HG03095 (cell line): ENCODE data around the gene P2RX6.
"Not testable (repeated sequence)": the region's sequence is repeated elsewhere in the genome, so short reads cannot be mapped to it uniquely, and the experiment has no call there.

Experiments
- ATAC-seq: cut with Tn5 transposase; IDR thresholded peaks from one replicate; pipeline ENCODE4 v1.9.1; 2021; ENCODE audit warnings: moderate library complexity; ENCODE audit not compliant: unreplicated experiment

P2RX6 gene

DNA sequence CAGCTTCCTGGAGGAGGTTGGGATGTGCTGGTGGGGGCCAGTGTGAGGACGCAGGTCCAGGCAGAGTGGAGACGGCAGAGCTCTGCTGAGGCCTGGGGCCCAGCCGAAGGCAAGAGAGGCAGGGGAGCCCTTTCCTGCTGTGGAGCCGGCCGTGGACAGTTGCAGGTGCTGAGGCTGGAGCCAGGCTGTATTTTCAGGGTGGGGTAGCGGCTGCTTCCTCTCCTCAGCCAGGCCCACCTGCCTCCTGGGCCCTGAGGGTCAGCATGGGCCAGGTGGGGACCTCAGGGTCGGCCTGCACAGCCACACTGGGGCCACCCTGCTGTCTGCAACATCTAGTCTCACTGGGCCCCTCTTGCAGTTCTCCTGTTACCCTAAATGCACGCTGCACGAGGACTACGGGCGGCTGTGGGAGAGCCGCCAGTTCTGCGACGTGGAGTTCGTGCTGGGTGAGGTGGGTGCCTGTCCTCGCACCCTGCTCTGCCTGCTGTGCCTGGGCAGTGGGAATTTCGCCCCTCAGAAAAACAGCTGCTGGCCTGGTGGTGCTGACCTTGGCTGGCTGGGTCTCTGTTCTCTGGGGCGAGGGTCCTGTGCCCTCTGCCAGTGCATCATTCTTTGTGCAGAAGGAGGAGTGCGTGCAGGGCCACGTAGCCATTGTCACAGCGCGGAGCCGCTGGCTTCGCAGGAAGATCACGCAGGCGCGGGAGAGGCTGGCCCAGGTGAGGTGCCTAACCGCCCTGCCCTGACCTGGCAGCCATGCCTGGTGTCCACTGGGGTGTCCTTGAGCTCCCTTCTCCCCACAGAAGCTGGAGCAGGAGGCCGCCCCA is 21.4 kb upstream of the P2RX6 start:
- no peak for ATAC-seq

DNA sequence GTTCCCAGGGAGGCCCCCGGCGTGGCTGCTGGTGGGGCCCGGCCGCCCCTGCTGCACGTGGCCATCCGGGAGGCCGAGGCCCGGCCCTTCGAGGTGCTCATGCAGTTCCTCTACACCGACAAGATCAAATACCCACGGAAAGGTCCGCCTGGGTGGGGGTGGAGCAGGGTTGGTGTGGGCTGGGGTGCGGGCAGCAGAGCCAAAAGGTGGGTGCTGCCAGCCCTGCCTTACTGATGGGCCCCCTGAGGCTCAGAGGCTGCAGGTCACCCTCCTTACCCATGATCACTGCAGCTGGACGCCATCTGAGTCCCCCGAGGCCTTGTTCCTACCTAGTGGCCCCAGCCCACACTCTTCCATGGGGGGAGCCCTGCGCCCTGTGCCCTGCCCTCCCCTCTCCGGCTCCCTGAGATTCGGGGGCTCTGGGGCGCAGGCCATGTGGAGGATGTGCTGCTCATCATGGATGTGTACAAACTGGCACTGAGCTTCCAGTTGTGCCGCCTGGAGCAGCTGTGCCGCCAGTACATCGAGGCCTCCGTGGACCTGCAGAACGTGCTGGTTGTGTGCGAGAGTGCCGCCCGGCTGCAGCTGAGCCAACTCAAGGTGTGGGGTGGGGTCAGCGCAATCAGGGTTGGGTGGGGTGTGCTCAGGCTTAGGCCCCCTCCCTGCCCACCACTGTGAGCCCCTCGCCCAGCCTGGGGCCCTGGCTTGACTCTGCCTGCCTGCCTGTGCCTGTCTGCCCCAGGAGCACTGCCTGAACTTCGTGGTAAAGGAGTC is 20.6 kb upstream of the P2RX6 start:
- no peak for ATAC-seq

DNA sequence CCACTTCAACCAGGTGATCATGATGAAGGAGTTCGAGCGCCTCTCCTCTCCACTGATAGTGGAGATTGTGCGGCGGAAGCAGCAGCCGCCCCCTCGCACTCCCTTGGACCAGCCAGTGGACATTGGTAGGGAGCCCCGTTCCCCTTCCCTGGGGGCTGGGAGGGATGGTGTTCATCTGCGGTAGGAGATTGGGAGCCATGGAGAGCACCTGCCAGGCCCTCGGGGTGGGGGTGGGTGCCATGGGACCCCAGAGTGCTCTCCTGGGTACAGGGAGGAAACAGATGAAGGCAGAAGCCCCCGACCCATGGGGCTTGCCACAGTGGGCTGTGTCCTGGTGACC is 20.1 kb upstream of the P2RX6 start:
- ATAC-seq: no peak

DNA sequence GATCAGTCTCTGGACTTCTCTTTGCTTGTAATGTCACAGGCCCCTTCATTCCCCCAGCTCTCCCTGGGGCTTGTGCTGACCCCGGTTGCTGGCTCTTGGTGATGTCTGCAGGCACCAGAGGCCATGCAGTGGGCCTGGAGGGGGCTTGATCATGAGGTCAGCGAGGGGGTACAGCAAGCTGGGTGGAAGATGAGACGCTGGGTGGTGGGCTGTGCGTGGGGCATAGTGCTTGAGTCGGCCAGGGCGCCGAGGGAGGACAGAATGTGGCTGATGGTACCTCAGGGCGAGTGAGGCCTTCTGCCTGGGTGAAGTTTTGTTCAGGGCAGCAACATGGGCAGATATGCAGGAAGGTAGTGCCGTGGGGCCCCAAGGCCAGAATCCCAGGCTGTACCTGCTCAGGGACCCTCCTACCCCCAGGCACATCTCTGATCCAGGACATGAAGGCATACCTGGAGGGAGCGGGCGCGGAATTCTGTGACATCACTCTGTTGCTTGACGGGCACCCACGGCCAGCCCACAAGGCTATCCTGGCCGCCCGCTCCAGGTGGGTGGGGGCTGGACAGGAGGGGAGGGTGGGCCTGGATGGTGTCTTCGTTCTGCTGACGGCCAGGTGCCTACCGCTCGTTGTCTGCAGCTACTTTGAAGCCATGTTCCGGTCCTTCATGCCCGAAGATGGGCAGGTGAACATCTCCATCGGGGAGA is 19.5 kb upstream of the P2RX6 start:
- ATAC-seq: no peak

DNA sequence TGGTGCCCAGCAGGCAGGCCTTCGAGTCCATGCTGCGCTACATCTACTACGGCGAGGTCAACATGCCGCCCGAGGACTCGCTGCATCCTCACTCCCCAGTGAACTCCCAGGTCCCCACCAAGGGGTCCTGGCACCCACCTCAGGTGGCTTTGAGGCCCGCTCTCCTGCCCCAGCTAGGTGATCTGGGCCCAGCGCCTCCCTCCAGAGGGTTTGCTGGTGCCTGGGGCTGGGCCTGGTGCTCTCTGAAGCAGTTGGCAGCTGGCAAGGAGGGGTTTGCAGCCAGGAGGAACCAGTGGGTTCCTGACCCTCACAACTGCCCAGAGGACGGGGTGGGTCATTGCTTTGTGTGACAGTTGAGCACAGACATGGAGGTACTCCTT is 18.9 kb upstream of the P2RX6 start:
- ATAC-seq: no peak

DNA sequence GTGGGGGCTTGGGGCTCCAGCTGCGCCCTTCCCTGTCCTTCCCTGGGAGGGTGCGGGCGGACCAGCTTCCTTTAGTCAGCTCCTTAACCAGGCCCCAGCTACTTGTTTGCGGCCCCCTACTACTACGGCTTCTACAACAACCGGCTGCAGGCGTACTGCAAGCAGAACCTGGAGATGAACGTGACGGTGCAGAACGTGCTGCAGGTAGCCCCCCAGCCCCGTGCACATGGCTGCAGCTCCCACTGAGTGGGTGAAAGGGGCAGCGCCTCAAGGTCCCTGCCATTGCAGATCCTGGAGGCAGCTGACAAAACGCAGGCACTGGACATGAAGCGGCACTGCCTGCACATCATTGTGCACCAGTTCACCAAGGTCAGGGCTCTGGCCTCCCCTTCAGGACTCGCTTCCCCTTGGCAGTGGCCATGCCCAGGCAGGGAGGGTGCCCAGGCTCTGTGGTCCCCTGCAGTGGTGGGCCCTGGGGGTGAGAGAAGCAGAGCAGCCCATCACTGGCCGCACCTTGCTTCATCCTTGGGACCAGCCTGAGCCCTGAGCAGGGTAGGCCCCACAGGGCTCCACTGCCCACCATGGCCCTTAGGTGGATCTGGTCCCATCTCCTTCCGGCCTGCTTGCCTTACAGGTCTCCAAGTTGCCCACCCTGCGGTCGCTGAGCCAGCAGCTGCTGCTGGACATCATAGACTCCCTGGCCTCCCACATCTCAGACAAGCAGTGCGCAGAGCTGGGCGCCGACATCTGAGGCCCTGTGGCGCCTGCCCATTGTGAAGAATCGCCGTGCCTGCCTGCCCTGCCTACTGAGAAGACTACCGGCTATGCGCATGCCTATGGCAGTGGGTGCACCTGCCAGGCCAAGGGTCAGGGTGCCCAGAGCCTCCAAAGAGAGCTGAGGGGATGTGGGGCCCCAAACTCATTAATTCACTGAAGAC is 18.1 kb upstream of the P2RX6 start:
- no peak for ATAC-seq

DNA sequence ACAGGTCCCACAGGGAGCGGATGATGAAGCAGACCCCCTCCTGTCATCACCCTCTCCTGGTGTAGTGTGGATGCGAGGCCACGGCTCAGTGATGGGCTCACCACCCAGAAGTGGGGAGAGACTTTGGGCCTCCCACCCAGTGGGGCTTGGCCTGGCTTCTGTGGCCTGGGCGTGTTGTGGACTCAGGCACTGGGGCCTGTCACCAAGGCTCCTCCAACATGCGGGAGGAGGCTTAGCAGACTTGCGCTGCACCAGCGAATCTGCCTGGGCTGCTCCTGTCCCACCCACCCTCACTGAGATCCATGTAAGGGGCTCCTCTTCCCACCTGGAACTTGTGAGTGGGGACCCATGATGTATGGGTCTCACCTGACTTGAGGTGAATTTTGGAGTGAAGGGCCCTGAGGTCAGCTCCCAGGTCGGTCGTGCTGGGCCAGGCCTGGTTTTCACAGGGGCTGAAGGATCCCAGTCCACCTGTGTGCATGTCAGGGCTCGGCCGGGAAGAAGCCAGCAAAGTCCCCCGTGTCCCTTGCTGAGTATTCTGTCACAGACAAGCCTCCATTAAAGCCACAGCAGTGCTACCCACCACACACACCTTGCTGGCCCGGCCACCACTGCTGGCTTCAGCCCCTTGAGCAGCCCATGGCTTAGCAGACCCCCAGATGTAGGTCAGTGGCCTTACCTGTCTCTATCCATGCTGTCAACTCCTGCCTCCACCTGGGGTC is 17.3 kb upstream of the P2RX6 start:
- no peak for ATAC-seq

DNA sequence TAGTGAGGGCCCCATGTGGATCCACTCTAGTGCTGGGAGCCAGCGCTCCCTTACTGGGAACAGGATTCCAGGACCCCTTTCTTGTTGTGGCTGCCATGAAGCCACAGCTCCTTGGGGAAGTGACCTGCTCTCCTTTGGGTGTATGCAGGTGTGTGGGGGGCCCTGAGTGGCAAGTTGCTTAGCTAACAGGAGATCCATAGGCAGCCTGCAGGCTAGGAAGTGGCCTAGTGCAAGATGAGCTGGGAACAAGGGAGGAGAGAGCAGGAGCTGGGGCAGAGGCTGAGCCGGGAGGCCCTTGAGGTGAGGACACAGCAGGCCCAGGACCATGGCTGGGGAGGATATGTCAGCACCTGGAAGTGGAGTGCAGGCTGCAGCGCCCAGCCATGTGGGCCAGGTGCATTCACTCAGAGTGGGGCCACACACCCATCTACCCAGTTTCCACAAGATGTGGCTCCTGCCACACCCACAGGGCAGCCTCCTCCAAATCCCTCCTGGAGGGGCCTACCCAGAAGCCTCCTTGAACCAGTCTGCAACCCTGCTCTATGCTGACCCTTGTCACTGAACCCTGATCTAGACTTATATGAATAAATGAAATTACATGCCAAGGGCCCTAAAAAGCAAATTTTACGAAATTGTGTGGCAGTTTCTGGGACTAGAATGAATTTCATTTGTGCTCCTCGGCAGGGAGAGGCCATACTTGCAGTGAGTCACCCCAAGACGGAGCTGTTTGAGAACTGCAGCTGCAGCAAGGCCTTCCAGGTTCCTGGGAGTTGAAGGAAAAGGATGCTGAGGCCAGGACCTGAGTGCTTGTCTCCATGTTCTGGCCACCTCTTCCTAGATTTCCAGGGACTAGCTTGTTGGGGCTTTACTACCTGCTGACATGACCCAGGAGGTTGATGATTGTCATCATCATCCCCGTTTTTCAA is 16.3 kb upstream of the P2RX6 start:
- ATAC-seq: no peak

DNA sequence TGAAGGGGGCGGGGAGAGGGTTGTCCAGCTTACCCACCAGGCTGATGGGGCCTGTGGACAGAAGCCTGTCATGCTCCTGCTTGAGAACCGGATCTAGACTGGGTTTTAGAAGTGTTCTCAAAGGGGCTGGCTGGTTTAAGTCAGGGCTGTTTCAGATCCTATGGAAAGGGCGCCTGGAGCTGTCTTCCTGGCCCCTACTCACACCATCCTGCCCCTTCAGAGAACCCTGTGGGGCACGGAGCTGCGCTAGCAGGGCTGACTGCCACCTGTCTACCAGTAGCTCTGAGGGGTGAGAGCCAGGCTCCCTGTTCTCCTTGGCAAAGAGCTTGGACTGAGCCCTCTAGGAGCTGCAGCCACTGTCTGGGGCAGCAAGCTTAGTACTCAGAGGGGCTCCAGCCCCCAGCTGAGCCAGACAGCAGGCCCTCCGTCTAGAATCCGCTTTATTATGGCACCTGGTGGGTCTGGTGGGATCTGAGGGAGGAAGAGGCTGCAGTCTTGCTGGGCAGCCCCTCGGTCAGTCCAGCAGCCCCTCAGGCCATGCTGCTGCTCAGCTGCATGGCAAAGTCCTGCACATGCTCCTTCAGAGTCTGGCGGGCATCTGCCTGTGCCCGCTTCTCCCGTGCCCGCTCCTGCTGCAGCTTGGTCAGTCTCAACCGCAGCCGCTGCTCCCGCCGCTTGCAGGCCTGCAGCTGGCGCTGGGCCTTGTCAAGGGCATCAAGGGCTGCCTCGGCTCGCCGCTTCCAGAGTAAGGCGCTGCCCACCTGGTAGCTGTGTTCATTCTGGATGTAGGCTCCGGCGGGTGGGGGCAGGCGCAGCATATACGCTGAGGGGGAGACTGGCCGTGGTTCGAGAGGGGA is 15.4 kb upstream of the P2RX6 start:
- no peak for ATAC-seq

DNA sequence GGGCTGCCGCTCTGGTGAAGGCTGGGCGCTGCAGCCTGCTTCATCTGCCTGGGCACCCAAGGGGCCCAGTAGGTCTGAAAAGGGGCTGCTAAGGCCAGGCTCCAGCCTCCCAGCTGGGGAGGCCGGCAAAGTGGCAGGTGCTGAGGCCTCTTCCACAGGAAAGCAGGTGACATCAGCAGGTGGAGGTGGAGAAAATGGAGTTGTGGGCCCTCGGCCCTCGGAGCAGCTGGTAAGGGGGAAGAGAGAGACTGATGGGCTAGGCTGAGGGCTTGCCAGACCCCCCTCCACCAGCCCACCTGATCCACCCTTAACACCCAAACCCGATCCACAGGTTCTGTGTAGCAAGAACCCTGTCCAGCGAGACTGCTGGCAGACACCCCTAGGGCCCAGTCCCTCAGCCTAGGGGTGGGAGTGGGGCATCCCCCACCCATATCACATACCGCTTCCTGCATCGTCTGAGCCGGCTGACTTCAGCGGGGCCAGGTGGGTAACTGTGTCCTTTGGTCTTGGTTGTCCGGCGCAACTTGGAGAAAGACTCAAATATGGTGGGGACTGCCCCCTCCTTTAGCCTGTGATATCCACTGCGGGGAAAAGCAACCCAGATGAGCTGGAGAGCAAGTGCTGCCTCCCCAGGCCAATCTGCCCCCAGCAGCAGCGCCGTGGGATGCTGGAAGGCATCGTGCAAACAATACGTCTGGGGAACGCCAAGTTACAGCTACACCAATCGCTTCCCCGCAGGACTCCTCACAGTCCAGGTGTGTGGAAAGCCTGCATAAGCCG is 14.6 kb upstream of the P2RX6 start:
- no peak for ATAC-seq

DNA sequence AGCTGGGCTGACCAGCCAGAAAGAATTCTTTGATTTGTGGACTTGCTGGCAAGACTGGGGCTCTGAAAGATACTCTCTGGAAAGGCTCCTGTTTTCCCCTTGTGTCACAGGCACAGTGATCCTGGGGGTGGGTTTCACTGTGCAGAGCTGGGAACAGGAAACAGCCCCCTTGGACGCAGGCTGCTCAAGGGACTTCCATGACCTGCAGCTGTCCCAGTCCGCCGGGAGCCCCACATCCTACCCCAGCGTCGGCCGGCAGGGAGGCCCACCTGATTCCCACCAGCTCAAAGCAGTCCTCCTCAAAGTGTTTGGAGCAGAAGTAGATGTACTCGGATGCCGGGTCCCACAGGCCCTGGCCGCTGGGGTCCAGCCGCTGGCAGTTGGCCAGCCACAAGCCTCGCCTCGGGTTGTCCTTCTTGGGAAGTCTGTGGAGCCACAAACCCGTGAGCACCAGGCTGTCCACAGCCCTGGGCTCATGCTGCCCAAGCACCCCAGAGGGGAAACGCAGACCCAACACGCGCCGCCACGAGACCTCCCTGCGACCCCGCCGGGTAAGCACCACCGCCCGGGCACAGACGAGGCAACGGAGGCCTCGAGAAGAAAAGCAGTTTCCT is 13.9 kb upstream of the P2RX6 start:
- no peak for ATAC-seq

DNA sequence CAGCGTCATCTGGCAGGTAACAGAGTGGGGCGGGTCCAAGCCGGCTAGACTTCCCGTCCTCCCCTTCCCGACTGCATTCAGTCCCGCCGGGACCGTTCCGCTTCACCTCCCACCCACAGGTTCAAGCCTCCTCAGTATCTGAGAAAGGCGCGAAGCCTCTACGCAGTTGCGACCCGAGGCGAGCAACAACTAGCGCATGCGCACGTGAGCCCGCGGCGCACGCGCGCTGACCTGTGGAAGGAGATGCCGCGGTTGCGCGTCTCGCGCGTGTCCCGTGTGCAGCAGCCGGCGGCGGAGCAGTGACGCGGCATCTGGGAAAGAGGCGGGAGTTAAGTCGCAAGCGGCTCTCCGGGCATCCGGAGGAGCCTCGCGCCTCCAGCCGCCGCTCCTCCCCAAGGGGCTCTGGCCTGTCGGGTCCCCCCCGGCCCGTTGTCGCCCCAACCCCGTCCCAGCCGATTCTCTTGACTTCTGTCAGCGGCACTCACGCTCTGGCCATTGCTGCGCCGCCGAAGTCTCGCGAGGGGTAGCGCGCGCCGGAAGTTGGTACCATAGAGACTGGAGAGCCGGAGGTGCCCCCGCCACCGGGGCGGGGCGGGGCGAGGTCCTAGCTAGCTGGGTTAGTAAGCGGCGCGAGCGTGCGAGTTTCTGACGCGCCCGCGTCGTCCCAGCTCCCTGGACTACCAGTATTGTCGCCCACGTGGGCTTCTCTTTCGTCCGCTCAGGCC is 13.2 kb upstream of the P2RX6 start, which contains the start of gene THAP7:
TSS of gene THAP7 (minus strand) at position 518 of the 725 bp plus-strand sequence. CDS start at position 311, 207 bp downstream.
- peak; percentile 77 for ATAC-seq

DNA sequence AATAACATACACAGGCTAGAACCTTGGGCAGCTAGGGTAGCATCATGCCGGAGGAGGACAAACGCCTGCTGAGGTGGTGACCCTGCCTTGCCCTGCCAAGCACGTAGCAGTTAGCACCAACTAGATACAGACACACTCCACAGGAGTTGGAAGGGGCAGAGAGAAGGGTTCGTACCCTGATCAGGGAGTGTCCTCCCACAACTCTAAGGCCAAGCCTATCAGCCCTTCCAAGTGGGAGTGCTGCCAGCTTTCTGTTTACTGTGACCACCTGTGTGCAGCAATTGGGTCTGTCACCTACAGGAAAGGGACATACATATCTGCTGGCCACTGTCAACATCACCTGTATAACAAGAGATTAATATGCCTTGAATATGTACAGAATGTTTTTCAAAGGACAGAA is 11.2 kb upstream of the P2RX6 start:
- ATAC-seq: no peak

DNA sequence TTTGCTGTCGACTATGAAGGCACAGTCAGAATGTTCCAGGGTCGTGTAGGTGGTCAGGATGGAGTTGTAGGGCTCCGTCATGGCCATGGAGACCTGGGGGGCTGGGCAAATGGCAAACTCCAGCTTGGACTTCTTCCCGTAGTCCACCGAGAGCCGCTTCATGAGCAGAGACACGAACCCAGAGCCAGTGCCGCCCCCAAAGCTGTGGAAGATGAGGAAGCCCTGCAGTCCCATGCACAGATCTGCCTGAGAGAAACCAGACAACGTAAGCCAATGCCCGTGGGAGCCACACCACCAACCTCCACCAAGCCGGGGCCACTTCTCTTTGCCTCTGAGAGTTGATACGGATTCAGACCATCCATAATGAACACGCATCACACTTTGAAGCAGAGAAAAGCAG is 5.8 kb upstream of the P2RX6 start:
- not testable (repeated sequence) for ATAC-seq

DNA sequence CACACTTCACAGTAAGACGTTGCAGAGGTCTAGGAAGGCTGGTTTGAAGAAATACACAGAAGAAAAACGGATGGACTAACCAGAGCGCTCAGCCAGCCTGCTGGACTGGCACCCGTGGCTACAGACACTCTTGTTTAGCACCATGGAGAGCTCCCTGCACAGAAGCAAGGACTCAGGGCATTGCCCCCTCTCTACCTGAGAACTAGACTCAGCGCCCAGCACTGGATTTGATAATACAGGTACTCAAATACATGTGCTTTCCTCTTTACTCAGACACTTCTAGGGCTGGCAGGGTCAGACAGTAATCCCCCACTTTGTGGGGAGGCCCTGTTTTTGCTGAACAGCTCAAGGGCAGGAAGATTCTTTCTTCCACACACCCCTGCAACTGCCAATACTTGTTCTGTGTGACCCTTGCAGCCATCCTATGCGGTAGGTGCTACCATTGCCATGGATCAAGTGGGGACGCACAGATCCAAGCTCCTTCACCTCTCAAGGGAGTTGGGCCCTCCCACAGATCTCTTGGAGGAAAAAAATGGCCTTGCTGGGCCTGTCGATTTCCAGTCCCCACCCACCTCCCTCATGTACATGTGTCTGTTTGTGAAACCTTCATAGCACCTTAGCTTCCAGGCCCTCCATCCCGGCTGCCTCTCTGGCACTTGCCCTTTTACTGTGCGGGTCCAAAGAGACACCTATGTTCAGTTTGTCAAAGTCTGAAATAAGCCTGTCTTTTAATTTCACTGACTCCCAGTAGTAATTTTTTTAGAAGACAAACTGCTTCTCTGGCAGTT is 5.1 kb upstream of the P2RX6 start:
- ATAC-seq: no peak
